ENCODE results near the gene GSS.

Gene GSS

GRCh38 chr20:34976286-34976685 lies 20.7 kb upstream of the GSS start:
- H3K4me3 ChIP-seq (ENCODE audit: low read depth, low read length) = no peak overlapping the region

GRCh38 chr20:34974246-34974645 lies 18.6 kb upstream of the GSS start:
- Histone ChIP-seq H3K27me3 (replicated peaks) (no peaks in the 10 kb centered on the region), H3K36me3 (replicated peaks) (no peaks in the 10 kb centered on the region), H3K4me3 (ENCODE audit: low read depth, low read length) (no peak overlapping the region), H3K27ac (no peak overlapping the region)
- in situ Hi-C loops (cut with HindIII; ENCODE audit: low pct_ligation_motif_present, low sequenced_read_pairs) = no loop called here
- no peak for DNase-seq
- TF ChIP-seq CTCF (IDR thresholded peaks at IDR 0.05; ENCODE audit: low read depth, low read length, missing control alignments) = no peak

More at GRCh38 chr20:34976286-34976685, 20.7 kb upstream of the GSS start:
- in situ Hi-C loops (cut with HindIII; ENCODE audit: low pct_ligation_motif_present, low sequenced_read_pairs) = no loop called here
- no peak overlapping the region for H3K27ac ChIP-seq
- no peak for DNase-seq
- no peak for TF ChIP-seq CTCF (IDR thresholded peaks at IDR 0.05; ENCODE audit: low read depth, low read length, missing control alignments)
- no peaks in the 10 kb centered on the region for H3K36me3 ChIP-seq (replicated peaks)
- no peaks in the 10 kb centered on the region for H3K27me3 ChIP-seq (replicated peaks)

- Histone ChIP-seq H3K4me3 (ENCODE audit: low read depth, low read length) (no peak overlapping the region), H3K36me3 (replicated peaks) (no peaks in the 10 kb centered on the region), H3K27me3 (replicated peaks) (no peaks in the 10 kb centered on the region), H3K27ac (no peak overlapping the region)
- TF ChIP-seq CTCF (IDR thresholded peaks at IDR 0.05; ENCODE audit: low read depth, low read length, missing control alignments) = no peak
- in situ Hi-C loops (cut with HindIII; ENCODE audit: low pct_ligation_motif_present, low sequenced_read_pairs) = no loop called here
- no peak for DNase-seq
These were observed 16.1 kb upstream of the GSS start for GRCh38 chr20:34971561-34972235.

- Histone ChIP-seq H3K27me3 (replicated peaks) (no peaks in the 10 kb centered on the region), H3K27ac (no peak overlapping the region), H3K36me3 (replicated peaks) (no peaks in the 10 kb centered on the region), H3K4me3 (ENCODE audit: low read depth, low read length) (no peak overlapping the region)
- in situ Hi-C loops (cut with HindIII; ENCODE audit: low pct_ligation_motif_present, low sequenced_read_pairs) = no loop called here
- TF ChIP-seq CTCF (IDR thresholded peaks at IDR 0.05; ENCODE audit: low read depth, low read length, missing control alignments) = no peak
- no peak for DNase-seq
These were observed 15.4 kb upstream of the GSS start for GRCh38 chr20:34970846-34971560.

- H3K36me3 ChIP-seq (replicated peaks) = no peaks in the 10 kb centered on the region
- no peak overlapping the region for H3K4me3 ChIP-seq (ENCODE audit: low read depth, low read length)
- DNase-seq = no peak
- in situ Hi-C loops (cut with HindIII; ENCODE audit: low pct_ligation_motif_present, low sequenced_read_pairs) = no loop called here
- no peaks in the 10 kb centered on the region for H3K27me3 ChIP-seq (replicated peaks)
- H3K27ac ChIP-seq = no peak overlapping the region
- no peak for TF ChIP-seq CTCF (IDR thresholded peaks at IDR 0.05; ENCODE audit: low read depth, low read length, missing control alignments)
These were observed 14.7 kb upstream of the GSS start for GRCh38 chr20:34970193-34970840.

Measured in brain microvascular endothelial cell (primary cell).